Measurements from ENCODE around the gene VWF.
"Not testable (repeated sequence)": the region's sequence is repeated elsewhere in the genome, so short reads cannot be mapped to it uniquely, and the experiment has no call there.

Gene VWF

DNA sequence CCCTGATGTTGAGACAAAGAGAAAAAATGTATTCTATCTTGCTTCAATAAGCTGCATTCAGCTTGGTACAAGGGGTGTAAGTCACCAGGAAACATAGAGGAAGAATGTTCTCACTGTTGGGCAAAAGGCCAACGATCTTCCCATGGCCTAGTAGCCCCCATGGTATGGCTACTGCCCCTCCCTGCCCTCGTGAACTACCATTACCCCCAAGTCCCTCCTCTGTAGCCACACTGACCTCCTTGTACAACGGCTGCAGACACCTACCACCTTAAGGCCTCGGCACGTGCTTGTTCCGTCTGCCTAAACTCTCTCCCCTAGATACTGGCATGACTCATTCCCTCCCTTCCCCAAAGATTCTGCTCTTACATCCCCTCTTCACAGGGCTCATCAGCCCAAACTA, 97.5 kb downstream of the VWF start:
- no peak overlapping the region for H3K4me3 ChIP-seq (ENCODE audit: insufficient read depth, low read depth, low read length, poor library complexity, severe bottlenecking)
- no peak overlapping the region for H3K27ac ChIP-seq (ENCODE audit: insufficient read depth, low read length, poor library complexity, severe bottlenecking)
- H3K4me1 ChIP-seq (ENCODE audit: control insufficient read depth, insufficient read depth, low read length, poor library complexity, severe bottlenecking), result no peaks in the 10 kb centered on the region
- no peaks in the 10 kb centered on the region for H3K9me3 ChIP-seq (ENCODE audit: control insufficient read depth, low read length)
- DNase-seq, result no peak
- no peaks in the 10 kb centered on the region for H3K36me3 ChIP-seq (ENCODE audit: control insufficient read depth, insufficient read depth, low read length)
- no peaks in the 10 kb centered on the region for H3K27me3 ChIP-seq (replicated peaks; ENCODE audit: control insufficient read depth, insufficient read depth, low read length, poor library complexity, severe bottlenecking)

GRCh38 chr12:6025703-6026298, 98.7 kb downstream of the VWF start:
- not testable (repeated sequence) for H3K27ac ChIP-seq (ENCODE audit: insufficient read depth, low read length, poor library complexity, severe bottlenecking); H3K9me3 ChIP-seq (ENCODE audit: control insufficient read depth, low read length); H3K36me3 ChIP-seq (ENCODE audit: control insufficient read depth, insufficient read depth, low read length); H3K4me1 ChIP-seq (ENCODE audit: control insufficient read depth, insufficient read depth, low read length, poor library complexity, severe bottlenecking); H3K4me3 ChIP-seq (ENCODE audit: insufficient read depth, low read depth, low read length, poor library complexity, severe bottlenecking); DNase-seq; H3K27me3 ChIP-seq (replicated peaks; ENCODE audit: control insufficient read depth, insufficient read depth, low read length, poor library complexity, severe bottlenecking)

DNA sequence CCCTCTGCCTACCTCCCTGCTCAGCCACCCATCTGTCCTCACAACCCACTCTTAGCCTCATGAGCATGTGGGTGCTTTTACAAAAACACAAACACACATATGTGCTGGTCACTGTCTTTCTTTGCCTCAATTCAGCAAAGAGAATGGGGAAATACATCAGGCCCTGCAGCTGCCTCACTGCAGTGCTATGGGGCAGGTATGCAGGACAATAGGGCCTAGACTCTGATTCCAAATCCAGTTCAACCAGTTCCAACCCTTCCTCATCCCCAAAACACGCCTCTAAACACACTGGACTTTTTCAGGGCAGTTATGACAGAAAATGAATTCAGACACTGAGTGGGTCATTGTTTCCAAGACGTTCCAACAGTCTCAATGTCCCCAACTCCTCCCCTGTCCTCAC, 100.4 kb downstream of the VWF start:
- not testable (repeated sequence) for H3K36me3 ChIP-seq (ENCODE audit: control insufficient read depth, insufficient read depth, low read length)

DNA sequence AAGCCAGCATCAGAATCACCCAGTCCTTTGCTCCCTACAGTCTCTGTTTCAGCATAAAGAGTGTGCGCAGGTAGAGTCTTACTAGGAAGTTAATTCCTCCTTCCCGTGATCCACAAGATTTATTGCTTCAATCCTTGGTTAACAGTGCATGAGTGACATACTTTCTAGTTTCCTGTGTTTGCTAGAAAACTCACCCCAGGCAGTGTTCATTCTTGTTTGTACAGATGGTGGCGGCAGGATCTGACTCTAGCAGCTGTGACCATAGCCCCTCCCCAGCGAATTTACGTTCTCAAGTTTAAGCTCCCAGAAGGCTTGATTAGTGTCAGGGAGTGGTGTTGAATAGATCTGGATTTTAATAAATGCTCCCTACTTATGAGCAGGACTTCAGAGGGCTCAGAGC, 103.5 kb downstream of the VWF start:
- no peak for DNase-seq
- Histone ChIP-seq H3K4me1 (ENCODE audit: control insufficient read depth, insufficient read depth, low read length, poor library complexity, severe bottlenecking) (no peaks in the 10 kb centered on the region), H3K27me3 (replicated peaks; ENCODE audit: control insufficient read depth, insufficient read depth, low read length, poor library complexity, severe bottlenecking) (no peaks in the 10 kb centered on the region), H3K4me3 (ENCODE audit: insufficient read depth, low read depth, low read length, poor library complexity, severe bottlenecking) (no peak overlapping the region), H3K9me3 (ENCODE audit: control insufficient read depth, low read length) (no peaks in the 10 kb centered on the region), H3K36me3 (ENCODE audit: control insufficient read depth, insufficient read depth, low read length) (no peaks in the 10 kb centered on the region), H3K27ac (ENCODE audit: insufficient read depth, low read length, poor library complexity, severe bottlenecking) (no peak overlapping the region)

More for the DNA sequence above, 100.4 kb downstream of the VWF start:
- H3K4me1 ChIP-seq (ENCODE audit: control insufficient read depth, insufficient read depth, low read length, poor library complexity, severe bottlenecking); H3K9me3 ChIP-seq (ENCODE audit: control insufficient read depth, low read length); DNase-seq; H3K27me3 ChIP-seq (replicated peaks; ENCODE audit: control insufficient read depth, insufficient read depth, low read length, poor library complexity, severe bottlenecking); H3K4me3 ChIP-seq (ENCODE audit: insufficient read depth, low read depth, low read length, poor library complexity, severe bottlenecking); H3K27ac ChIP-seq (ENCODE audit: insufficient read depth, low read length, poor library complexity, severe bottlenecking): not testable (repeated sequence)

DNA sequence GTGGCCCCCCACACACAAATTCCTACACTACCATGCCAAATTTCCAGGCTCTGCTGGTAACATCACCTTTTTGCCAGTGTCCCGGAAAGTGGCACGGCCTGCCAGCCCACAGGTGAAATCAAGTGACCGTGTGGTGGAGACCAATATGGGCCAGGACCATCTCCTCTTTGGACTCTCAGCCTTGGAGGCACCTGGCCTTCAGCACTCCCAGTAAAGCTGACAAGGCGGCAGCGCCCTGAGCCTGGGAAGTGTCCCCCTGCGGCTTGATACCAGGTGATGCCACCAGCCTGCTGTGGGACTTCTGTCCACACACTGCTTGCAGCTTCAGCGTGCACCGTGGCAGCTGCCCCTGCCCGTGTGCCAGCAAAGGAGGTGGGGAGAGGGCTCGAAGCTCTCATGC, 104.0 kb downstream of the VWF start:
- H3K9me3 ChIP-seq (ENCODE audit: control insufficient read depth, low read length); H3K36me3 ChIP-seq (ENCODE audit: control insufficient read depth, insufficient read depth, low read length); H3K27ac ChIP-seq (ENCODE audit: insufficient read depth, low read length, poor library complexity, severe bottlenecking); H3K4me3 ChIP-seq (ENCODE audit: insufficient read depth, low read depth, low read length, poor library complexity, severe bottlenecking); DNase-seq; H3K27me3 ChIP-seq (replicated peaks; ENCODE audit: control insufficient read depth, insufficient read depth, low read length, poor library complexity, severe bottlenecking); H3K4me1 ChIP-seq (ENCODE audit: control insufficient read depth, insufficient read depth, low read length, poor library complexity, severe bottlenecking): not testable (repeated sequence)

DNA sequence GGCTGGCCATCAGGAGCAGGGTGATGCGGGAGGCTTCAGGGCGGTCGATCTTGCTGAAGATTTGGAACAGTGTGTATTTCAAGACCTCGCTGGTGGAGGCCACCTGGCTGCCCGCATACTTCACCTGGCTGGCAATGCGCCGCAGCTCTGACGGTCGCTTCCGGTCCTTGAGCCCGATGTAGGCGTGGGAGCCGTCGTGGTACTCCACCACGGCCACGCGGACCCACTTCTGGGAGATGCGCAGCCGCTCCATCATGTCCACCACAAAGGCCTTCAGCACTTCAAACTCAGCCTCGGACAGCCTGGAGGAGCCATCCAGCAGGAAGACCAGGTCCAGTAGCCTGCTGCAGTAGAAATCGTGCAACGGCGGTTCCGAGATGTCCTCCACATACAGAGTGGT, 105.2 kb downstream of the VWF start:
- H3K4me3 ChIP-seq (ENCODE audit: insufficient read depth, low read depth, low read length, poor library complexity, severe bottlenecking); DNase-seq; H3K4me1 ChIP-seq (ENCODE audit: control insufficient read depth, insufficient read depth, low read length, poor library complexity, severe bottlenecking); H3K27ac ChIP-seq (ENCODE audit: insufficient read depth, low read length, poor library complexity, severe bottlenecking); H3K36me3 ChIP-seq (ENCODE audit: control insufficient read depth, insufficient read depth, low read length); H3K9me3 ChIP-seq (ENCODE audit: control insufficient read depth, low read length); H3K27me3 ChIP-seq (replicated peaks; ENCODE audit: control insufficient read depth, insufficient read depth, low read length, poor library complexity, severe bottlenecking): not testable (repeated sequence)

GRCh38 chr12:6018265-6018664, 106.2 kb downstream of the VWF start:
- Histone ChIP-seq H3K4me3 (ENCODE audit: insufficient read depth, low read depth, low read length, poor library complexity, severe bottlenecking) (no peak overlapping the region), H3K27ac (ENCODE audit: insufficient read depth, low read length, poor library complexity, severe bottlenecking) (no peak overlapping the region), H3K4me1 (ENCODE audit: control insufficient read depth, insufficient read depth, low read length, poor library complexity, severe bottlenecking) (no peaks in the 10 kb centered on the region), H3K36me3 (ENCODE audit: control insufficient read depth, insufficient read depth, low read length) (no peaks in the 10 kb centered on the region), H3K27me3 (replicated peaks; ENCODE audit: control insufficient read depth, insufficient read depth, low read length, poor library complexity, severe bottlenecking) (no peaks in the 10 kb centered on the region), H3K9me3 (ENCODE audit: control insufficient read depth, low read length) (no peaks in the 10 kb centered on the region)
- DNase-seq, result no peak

DNA sequence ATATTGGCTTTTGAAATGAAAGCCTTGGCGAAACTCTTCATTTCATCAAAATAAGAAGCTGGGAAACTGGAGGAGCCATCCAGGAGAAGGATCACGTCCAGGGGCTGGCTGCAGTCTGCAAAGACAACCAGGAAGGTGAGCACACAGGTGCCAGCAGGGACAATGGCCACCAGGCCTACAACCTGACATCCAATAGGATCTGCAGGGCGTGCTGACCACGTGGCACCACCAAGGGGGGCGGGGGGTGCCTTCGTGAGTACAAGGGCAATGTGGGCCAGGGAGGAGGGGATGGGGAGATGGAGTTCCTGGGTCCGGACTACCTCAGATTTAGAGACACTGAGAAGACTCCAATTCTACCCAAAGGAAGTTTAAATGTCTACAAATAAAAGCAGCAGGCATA, 107.7 kb downstream of the VWF start:
- H3K27ac ChIP-seq (ENCODE audit: insufficient read depth, low read length, poor library complexity, severe bottlenecking), result no peak overlapping the region
- no peaks in the 10 kb centered on the region for H3K4me1 ChIP-seq (ENCODE audit: control insufficient read depth, insufficient read depth, low read length, poor library complexity, severe bottlenecking)
- H3K27me3 ChIP-seq (replicated peaks; ENCODE audit: control insufficient read depth, insufficient read depth, low read length, poor library complexity, severe bottlenecking), result no peaks in the 10 kb centered on the region
- no peaks in the 10 kb centered on the region for H3K9me3 ChIP-seq (ENCODE audit: control insufficient read depth, low read length)
- H3K36me3 ChIP-seq (ENCODE audit: control insufficient read depth, insufficient read depth, low read length), result no peaks in the 10 kb centered on the region
- DNase-seq, result no peak
- no peak overlapping the region for H3K4me3 ChIP-seq (ENCODE audit: insufficient read depth, low read depth, low read length, poor library complexity, severe bottlenecking)

DNA sequence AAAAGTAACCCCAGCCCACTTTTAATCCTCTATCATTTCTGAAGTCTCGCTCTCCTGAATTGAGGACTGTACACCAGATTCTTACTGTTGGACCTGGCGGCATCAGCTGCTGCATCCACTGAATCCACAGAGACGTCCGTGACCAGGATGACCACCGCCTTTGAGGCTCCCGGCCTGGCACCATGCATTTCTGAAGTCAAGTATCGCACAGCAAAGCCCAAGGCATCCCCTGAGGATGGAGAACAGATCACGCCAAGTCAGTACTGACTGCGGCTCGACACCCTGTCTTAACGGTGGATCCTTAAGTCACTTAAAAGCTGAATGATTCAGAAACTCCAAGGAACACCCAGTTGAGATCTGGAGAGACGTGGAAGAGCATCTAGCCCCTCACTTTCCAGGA, 108.5 kb downstream of the VWF start:
- not testable (repeated sequence) for H3K36me3 ChIP-seq (ENCODE audit: control insufficient read depth, insufficient read depth, low read length); DNase-seq; H3K4me3 ChIP-seq (ENCODE audit: insufficient read depth, low read depth, low read length, poor library complexity, severe bottlenecking); H3K9me3 ChIP-seq (ENCODE audit: control insufficient read depth, low read length); H3K27ac ChIP-seq (ENCODE audit: insufficient read depth, low read length, poor library complexity, severe bottlenecking); H3K4me1 ChIP-seq (ENCODE audit: control insufficient read depth, insufficient read depth, low read length, poor library complexity, severe bottlenecking); H3K27me3 ChIP-seq (replicated peaks; ENCODE audit: control insufficient read depth, insufficient read depth, low read length, poor library complexity, severe bottlenecking)

DNA sequence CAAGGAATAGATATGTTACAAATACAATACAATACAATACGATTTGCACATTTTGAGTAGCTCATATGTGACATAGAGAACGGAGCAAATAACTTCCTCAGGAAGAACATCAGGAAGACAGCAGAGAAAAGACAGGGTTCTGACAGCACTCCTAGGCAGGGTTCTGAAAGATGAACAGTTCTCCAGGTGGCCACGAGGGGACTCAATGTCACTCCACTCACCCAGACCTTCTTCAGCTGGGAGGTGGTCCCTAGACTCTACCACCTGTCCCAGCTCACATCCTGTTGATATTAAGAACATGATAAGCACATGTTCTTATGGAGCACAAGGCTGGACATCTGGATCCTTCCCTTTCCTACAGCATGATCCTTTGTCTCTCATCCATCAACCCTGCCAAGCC, 109.2 kb downstream of the VWF start:
- H3K4me3 ChIP-seq (ENCODE audit: insufficient read depth, low read depth, low read length, poor library complexity, severe bottlenecking); H3K9me3 ChIP-seq (ENCODE audit: control insufficient read depth, low read length); DNase-seq; H3K27me3 ChIP-seq (replicated peaks; ENCODE audit: control insufficient read depth, insufficient read depth, low read length, poor library complexity, severe bottlenecking); H3K4me1 ChIP-seq (ENCODE audit: control insufficient read depth, insufficient read depth, low read length, poor library complexity, severe bottlenecking); H3K36me3 ChIP-seq (ENCODE audit: control insufficient read depth, insufficient read depth, low read length); H3K27ac ChIP-seq (ENCODE audit: insufficient read depth, low read length, poor library complexity, severe bottlenecking): not testable (repeated sequence)
